Stimulated activated CD4-positive, alpha-beta T cell treated with anti-CD3 and anti-CD28 coated beads, Interleukin-15, amount 100 ng/mL, for 48 hours (primary cell): ENCODE data around the gene FOXO6.

Source experiments
- DNase-seq, 2 donors: peaks; one replicate each; pipeline ENCODE4 v3.0.0-alpha.2; 2020; ENCODE audit warnings: low read depth in 2 of 2

Gene FOXO6

DNA sequence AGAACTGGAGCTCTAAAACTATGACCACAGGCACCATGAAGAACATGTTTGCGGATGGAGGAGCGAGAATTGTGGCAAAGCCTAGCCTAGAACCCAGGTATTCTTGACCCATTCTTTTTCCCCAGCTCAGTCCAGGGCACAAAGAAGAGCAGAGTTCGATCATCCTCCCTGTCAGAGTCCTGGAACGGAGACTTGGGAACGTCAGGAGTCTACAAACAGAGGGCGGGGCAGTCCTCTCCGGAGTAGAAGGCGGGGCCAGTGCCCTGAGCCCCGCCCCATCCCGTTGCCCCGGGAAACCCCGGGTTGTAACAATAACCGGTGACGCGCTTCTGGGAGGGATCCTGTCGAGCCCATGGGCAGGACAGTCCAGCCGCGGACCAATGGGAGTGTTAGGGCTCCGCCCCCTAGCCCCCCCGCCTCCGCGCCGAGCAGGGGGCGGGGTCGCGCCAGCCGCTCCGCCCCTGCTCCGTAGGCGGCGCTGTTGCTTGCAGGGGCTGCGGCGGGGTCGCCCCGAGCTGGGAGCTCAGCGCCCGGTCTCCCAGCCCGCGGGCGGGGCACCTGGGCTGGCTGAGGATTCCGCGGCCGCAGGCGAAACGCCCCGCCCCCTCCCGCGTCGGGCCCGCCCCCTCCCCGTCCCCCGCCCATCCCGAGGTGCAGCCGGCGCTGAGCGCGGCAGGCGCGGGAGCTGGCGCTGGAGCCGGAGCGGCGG, at the start of gene FOXO6:
Gene FOXO6 (plus strand): TSS at position 649 of the 709 bp plus-strand sequence.
- DNase-seq = peak; percentile 87 to 91

DNA sequence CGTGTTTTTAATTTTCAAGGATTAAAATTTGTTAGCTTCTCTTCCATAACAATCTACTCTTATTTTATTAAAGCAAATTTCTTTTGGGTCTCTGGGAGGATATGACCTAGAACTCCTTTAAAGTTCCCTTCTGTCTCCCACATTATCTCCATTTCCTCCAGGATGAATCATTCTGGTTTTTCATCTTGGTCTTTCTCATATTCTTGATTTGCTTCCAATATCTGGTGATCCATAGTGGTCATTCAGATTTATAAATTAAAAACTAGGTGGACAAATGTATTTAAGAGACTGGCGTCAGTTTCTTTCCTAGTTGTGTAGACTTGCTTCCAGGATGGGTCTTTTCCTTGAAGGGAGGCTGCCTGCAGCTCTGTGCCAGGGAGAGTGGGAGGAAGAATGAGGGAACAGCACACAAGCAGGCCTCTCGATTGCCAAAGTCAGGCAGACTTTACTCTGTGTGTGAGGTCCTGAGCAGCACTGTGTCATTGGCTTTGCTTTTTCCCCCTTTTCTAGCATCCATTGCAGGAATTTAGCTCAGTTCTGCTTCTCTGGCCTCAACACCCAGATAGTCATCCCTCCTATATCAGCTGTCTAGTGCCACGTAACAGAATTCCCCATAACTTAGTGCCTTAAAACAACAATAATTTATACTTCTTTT, 48.1 kb upstream of the FOXO6 start:
- DNase-seq = no peak

DNA sequence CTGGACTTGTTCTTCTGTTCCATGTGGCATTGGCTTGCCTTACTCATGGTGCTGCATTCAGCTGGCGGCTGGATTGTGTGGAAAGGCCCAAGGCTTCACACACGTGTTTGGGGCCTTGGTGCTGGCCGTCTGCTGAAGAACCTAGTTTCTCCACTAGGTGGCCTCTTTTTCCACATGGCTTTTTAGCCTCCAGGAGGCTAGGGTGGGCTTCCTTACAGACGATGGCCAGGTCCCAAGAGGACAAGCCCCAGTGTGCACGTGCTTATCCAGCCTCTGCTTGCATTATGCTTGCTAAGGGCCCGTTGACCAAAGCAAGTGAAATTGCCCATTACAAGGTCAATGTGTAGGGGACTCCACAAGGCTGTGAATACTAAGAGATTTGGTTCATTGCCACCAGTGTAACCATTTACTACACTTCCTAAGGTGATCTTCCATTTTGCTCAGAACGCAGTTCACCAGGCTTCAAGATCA, 47.5 kb upstream of the FOXO6 start:
- DNase-seq = peak in 1 of 2 donors; percentile 6

DNA sequence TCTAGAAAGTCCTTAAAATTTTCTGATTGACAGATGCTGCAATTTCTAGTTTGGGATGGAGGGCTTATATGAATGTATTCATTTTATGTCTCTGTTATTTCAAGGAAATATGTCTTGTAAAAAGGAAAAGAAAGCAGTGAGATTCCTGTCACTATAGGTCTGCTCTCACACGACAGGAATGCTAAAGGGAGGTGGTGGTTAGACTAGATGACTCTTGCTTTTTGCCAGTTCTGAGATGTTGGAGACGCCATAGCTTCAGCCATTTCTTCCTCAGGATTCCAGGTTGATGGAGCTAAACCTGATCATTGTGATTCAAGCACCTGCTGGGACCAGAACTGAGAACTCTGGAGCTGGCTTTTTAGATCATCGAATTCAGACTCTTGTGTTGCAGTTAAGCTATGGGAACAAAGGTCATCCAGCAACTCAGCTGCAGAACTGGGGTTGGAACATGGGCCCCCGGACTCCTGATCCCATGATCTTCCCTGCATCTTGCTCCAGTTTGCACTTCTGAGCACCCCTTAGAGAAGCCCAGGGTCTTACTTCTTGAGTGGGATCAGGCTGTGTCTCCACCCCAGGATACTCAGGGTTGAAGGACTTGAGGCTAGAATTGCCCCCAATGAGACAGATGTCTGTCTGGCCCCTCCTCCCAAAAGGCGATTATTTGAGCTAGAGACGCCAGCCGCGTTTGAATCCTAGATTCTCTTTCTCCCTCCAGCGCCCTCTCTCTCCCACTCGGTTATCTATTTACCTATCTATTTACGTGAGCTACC, 46.7 kb upstream of the FOXO6 start:
- DNase-seq = no peak

DNA sequence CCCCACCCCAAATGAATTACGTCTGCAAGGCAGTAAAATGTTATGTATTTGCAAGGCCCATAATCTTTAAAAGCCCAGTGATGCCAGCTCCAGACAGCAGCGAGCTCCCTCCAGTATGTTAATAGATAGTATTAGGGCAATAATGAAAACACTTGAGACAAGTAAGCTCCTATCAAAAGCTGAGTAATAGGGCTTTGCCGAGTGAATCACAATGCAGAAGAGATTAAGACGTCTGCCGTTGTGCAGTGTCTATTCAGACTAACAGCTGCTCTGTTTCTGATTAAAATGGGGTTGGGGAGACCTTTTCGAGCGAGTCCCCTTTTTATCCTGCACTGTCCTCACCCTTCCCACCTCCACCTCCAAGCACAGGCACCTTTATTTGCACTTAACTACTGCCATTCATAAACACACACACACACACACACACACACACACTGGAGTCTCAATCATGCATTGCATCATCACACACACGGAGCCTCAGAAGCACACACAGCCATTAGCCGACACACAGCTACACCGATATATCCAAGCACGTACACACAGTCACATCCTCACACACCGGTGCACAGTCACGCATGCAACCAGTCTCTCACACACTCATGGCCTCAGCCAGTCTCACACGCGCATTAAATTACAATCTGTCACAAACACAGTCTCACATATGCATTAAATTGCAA, 46.0 kb upstream of the FOXO6 start:
- DNase-seq = no peak

DNA sequence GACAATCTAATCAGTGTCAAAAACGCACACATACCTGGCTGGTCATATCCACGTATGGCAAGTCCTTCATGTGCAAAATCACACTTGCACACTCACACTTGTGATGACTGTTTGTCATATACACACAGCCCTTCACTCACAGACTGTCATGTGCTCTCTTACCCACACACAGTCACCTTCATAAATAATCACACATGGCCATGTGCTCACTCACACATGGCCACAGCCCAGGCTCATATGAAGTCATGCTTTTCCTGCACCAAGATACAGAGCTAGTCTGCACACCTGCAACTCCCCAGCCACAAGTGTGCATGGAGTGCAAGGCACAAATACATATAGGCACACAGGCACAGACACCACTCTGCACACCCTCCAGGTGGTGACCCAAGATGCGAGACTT, 45.4 kb upstream of the FOXO6 start:
- no peak for DNase-seq

DNA sequence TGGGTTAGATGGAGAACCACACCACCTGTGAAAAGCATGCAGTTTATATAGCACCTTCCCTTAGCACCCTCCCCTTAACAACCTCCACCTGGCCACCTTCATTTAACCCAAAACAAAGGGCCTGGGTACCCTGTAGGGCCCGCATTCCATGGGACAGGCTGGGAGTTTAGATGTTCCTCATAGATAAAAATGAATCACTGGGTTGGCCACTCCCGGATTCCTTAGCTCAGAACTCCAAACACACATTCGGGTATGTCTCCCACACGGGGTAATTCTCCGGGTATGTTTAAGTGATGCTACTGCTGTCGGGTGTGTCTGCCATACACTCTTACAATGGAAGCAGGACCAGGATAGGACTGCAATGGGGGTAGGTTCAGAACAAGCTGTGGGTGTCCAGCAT, 43.9 kb upstream of the FOXO6 start:
- DNase-seq = no peak

DNA sequence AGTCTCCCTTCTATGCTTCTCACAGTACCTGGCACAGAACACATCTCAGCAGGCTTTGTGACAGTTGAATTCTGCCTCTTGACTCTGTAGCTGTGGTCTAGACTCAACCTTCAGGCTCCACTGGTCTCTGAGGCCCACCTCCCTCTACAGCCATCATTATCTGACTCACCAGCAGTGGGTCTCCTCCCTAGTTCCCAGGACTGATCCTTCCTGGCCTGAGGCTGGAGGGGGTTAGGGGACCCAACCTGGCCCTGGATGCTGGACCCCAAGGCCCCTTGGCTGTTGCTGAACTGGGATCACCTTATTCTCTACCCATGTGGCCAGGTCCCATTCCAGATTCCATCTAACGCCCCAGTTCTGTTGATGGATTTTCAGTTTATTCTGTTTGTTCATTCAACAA, 43.1 kb upstream of the FOXO6 start:
- DNase-seq = no peak

DNA sequence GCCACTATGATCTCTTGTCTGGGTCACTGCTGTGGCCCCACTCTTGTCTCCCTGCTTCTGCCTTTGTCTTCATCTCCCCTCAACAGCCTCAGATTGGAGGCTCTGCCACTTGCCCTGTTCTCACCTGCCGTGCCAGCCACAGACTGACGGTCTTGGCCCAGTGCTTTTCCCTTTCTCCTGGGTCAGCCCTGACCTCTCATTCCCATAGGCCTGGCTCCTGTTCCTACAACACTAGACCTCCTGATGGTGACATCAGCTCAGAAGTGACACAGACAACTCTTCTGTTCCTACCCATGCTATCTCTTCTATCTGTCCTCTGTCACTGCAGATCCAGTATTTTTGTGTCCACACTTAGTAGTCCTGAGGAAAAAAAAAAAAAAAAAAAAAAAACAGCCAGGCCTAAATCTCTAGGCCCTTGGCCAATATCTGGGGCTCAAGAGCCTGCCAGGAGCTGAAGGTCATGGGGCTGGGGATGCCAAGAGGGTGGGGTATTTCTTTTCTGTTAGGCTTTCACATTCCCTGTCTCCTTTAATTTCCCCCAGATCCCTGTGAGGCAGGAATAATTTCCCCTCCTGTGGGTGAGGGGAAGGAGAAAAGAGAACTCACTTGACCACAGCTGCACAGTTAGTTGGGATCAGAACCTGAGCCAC, 42.0 kb upstream of the FOXO6 start:
- DNase-seq = no peak

DNA sequence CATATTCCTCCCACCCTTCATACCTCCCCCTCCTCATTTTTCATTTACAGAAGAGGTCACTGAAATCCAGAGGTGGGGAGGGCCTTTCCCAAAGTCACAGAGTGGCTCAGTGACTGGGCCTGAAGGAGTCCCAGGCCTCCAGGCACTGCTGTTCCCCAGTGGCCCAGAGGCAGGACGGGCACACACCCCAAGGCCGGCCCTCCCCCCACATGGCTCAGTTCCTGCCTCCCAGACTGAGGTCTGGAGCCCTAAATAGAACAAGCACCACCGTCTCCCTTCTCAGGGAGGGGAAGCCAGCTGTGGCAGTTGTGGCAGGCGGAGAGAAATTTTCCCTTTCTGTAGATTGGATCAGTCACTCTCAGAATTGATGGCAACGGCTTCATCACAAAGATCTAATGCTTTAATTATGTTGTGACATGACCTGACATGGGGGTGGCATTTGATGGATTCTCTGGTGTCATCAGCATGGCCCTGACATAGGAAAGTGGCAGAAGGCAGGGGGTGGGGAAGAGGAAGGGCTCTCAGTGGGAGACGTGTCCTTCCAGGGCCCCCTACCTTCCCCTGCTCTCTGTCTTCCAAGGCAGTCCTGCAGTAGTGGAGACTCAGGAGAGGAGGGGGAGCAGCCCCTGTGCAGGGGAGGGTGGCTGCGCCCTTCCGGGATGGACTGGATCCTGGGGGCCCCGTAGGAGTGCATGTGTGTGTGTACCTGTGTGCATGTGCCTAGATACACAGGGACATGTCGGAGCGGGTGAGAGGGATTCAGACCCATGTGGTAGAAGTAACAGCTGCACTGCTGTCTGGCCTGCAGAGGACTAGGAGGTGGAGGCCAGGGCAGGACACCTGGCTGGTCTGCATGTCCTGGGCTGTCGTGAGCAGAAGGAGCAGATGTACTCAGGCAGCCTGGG, 41.2 kb upstream of the FOXO6 start:
- no peak for DNase-seq

DNA sequence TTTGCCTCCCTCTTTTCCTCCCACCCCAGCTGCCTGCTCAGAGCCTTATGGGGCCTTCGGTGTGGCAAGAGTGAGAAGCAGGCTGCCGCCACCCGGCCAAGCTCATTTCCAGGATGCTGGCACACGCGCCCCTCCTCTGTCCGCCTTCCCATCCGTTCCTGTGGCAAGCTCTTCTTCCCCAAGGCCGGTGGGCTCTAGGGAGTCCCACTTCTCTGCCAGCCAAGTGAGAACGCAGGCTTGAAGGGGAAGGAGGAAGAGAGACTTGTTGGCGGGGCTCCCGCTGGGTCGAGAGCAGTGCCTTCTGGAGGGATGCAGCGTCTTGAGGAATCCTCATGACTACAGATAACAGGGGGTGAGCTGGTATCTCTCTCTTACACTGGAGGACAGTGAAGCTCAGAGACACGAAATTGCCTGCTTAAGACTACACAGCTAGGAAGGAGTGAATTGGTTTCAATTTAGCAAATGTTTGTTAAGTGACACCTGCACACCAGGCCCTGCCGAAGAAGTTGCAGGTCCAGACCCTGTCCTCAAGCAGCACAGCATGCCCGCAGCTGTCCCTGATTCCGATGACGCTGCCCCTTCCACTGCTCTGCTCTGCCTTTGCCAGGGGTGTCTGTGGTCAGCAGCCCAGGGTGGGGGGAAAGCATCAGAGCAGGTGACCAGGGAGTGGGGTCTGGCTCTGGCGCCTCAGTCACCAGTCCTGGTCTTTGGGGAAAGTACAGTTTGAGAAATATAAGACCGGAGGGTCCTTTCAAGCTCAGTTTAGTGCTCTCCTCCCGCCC, 40.1 kb upstream of the FOXO6 start:
- no peak for DNase-seq

DNA sequence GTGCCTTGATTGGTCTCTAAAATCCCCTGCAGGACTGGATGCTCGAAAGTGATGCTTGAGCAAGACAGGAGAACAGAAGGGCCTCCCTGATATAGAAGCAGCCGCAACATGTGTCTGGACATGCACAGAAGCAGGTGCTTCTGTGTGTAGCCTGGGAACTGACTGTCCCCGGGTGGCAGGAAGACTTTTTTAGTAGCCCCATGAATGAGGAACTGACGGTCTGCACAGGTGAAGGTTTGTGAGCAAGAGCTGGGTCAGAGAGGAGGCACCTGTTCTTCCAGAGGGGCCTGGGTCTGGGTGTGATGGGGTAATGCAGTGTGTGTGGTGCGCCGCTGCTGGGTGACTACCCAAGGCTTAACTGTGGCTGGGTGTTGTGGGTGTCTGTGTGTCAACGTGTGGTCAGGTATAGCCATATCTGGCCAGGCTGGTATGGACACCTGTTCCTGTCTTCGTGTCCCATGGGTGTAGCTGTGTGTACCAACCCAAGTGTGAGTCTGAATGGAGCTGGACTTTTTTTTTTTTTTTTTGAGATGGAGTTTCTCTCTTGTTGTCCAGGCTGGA, 39.1 kb upstream of the FOXO6 start:
- no peak for DNase-seq

DNA sequence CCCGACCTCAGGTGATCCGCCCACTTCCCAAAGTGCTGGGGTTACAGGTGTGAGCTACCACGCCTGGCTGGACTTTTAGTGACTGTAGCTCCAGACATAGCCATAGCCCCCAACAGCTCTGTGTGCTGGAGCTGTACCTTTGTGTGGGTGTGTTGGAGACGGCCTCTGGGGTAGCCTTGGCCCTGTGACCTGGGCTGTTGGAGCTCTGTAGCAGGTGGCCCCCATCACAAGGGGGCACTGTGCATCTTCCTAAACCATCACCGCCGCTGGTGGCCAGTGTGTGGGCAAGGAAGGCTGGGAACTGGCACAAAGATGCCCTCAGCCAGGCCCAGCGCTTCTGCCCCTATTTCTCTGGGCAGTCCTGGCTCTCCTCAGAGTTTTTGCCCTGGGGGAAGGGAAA, 38.4 kb upstream of the FOXO6 start:
- peak in 1 of 2 donors; percentile 19 for DNase-seq

DNA sequence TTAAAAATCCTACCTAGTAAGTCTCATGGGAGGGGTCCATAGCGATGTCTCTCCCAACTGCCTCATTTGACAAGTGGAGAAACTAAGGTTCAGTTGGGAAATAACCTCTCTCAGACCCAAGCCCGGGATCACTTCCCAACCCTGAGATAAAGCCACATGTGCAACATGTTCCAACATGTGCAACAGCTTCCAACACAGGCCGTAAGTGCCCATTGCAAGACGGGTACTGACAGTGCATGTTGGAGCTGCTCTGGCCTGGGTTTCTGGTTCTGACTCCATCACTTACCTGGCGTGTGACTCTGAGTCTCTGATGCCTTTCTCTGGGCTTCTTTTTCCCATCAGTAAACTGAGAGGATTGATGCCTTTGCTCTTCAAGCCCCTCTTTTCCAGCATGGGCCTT, 38.0 kb upstream of the FOXO6 start:
- no peak for DNase-seq

DNA sequence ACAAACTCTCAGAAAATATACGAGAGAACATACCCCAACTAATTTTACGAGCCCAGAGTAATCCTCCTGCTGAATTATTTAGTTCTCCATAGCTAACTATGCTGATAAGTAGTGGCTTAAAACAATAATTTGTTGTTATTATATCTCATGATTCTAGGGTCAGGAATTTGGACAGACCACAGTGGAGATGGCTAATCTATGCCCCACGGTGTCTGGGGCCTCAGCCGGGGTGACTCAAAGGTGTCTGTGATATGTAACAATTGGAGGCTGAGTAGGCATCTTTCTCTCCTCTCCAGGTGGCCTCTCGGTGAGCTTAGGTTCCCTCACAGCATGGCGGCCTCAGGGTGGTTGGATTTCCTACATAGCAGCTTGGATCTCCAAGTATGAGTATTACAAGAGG, 35.4 kb upstream of the FOXO6 start:
- DNase-seq = no peak

DNA sequence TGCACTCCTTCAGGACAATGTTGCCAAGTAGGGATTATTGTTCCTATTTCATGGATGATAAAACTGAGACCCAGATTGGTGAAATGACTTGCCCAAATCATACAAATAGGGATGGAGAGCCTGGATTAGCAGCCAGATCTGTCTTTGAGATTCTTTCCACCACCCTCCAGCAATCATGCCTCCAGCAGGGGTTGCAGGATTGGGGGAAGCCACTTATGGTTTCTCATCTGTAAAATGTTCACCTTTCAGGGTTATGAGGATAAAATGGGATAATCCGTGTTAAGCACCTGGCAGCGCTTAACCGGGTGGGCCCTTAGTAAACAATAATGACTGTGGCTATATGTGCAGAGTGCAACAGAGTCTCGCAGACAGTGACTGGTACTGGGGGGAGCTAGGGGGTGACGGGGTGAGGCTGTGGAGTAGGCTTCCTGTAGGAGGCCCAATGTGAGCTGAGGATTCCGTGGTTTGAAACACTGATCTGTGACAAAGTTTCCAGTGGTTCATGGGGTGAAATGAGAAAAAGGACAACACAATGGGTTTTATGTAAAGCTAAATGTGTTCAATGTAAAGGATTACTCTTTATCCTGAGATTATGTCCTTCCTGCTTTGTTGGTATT, 33.7 kb upstream of the FOXO6 start:
- no peak for DNase-seq

DNA sequence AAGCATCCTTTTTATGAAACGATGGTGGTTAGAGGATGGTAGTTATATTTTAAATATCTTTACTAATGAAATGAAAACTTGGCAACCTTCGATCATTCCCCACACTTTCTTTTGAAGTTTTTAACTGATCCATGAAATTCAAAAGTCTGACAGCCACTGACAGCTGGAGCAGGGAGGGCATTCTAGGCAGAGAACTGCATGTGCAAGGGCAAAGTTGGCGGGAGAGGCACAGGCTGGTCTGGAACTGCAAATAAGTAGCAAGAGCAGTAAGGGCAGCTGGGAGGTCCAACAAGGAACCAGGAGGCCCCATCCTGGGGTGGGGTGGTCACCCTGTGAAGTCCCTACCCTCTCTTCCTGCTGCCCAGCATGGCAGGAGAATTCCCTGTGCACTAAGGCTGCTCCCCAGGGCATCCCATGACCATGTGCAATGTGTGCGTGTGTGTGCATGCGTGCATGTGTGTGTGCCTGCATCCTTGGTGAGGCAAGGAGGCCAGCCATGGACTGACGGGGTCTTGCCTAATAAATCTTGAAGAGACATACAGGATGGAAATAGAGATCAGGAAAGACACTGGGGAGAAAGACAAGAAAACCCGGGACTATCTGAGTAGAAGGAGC, 33.1 kb upstream of the FOXO6 start:
- no peak for DNase-seq

DNA sequence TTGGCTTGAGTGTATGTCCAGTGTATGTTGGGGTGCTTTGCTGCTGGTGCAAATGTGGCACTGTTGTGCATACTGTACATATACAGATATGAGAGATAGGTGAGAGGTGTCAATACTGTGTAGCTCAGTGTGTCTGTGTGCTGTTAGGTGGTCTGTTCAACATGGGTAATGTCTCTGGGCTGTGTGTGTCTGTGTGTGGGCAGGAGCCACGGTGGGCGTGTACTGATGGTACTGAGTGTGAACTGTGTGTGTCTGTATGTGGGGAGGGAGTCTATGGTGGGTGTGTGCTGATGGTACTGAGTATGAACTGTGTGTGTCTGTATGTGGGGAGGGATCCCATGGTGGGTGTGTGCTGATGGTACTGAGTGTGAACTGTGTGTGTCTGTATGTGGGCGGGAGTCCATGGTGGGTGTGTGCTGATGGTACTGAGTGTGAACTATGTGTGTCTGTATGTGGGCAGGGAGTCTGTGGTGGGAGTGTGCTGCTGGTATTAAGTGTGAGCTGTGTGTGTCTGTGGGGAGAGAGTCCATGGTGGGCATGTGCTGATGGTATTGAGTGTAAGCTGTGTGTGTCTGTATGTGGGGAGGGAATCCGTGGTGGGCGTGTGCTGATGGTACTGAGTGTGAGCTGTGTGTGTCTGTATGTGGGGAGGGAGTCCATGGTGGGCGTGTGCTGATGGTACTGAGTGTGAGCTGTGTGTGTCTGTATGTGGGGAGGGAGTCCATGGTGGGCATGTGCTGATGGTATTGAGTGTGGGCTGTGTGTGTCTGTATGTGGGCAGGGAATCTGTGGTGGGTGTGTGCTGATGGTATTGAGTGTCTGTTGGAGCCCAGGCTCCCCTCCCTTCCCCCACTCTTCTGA, 32.2 kb upstream of the FOXO6 start:
- no peak for DNase-seq
